ENCODE results near the gene SMIM30. TPM values are rescaled to one million over a fixed set of nuclear protein-coding genes. Genes with fewer than 3 reads are reported as not detected.

Gene SMIM30, protein sequence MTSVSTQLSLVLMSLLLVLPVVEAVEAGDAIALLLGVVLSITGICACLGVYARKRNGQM
- total RNA-seq (ENCODE audit: low replicate concordance), result 26.3 and 48.0 TPM in 2 replicates

DNA sequence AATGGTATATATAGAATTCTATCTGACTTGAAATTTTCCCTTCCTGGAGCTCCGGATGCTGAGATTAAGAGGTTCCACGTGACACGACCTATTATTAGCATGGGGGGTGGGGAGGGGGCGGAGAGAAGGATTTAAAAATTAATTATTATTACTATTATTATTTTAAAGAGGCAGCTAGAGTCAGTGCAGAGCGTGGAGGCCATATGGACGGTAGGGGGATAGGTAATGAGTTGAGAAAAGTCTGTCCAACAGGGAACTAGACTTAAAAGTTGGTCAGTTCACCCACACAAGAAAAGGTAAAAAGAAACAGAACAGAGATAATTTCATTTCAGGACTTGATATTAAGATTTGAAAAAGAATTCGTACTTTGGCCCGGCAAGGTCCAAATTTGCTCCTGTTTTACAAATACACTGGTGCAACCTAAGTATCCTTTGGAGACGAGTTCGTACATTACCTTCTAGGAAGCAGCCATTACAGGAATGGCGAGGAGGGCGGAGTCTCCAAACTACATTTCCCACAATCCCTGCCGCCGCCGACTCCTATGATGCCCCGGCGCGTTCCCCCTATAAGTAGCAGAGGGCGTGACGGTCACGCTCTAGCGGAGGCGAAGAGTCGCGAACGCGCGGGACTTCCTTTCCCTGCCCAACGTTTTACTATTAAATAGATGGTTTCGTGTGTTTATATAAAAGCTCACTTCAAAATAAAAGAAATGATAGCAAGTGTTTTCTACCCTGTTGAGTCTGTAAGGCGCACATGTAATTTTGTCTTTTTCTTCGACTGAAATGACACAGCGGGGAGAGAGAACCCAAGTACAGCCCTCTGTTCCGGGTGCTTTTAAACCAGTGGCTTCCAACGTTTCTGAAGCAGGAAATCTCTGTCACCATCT, at the start of gene SMIM30:
Gene SMIM30, minus strand, starts transcription at position 481 of the 886 bp plus-strand sequence. CDS start 976 bp downstream, outside the sequence.

DNA sequence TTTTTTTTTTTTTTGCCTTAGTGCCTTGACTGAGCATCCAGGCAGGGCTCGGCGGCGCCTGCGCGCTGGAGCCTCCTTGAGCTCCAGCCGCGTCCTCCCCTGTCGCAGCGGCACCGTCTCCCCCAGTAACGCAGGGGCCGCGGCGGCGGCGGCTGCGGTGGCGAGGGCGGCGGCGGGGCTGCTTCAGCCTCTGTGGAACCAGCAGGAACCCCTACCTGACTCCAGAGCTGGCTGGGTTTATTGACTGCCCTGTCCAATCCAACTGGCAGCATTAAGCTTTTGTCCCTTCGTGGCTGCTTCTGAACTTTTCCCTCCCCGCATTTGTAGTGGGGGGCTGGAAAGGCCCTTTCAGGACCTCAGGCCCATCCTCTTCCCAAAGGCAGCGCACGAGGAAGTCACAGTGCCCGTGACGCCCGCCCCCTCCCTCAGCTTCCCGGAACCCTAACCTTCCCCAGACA, 31.9 kb downstream of the SMIM30 start, which contains the start of gene GPR85:
Gene GPR85, minus strand, starts transcription at position 397 of the 458 bp plus-strand sequence. CDS start 2,106 bp downstream, outside the sequence.

Other genes starting within 250 kb of the SMIM30 start
- gene GPR85, start 31.7 kb downstream of the SMIM30 start, total RNA-seq (ENCODE audit: low replicate concordance), result 0.12 and 0.60 TPM in 2 replicates